GM21576 (cell line): Measurements from ENCODE around the gene ARL16.

Experiments
- ATAC-seq: cut with Tn5 transposase; IDR thresholded peaks from one replicate; pipeline ENCODE4 v1.9.1; 2021; ENCODE audit warnings: mild to moderate bottlenecking, moderate library complexity; ENCODE audit not compliant: unreplicated experiment

ARL16 gene, protein sequence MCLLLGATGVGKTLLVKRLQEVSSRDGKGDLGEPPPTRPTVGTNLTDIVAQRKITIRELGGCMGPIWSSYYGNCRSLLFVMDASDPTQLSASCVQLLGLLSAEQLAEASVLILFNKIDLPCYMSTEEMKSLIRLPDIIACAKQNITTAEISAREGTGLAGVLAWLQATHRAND

DNA sequence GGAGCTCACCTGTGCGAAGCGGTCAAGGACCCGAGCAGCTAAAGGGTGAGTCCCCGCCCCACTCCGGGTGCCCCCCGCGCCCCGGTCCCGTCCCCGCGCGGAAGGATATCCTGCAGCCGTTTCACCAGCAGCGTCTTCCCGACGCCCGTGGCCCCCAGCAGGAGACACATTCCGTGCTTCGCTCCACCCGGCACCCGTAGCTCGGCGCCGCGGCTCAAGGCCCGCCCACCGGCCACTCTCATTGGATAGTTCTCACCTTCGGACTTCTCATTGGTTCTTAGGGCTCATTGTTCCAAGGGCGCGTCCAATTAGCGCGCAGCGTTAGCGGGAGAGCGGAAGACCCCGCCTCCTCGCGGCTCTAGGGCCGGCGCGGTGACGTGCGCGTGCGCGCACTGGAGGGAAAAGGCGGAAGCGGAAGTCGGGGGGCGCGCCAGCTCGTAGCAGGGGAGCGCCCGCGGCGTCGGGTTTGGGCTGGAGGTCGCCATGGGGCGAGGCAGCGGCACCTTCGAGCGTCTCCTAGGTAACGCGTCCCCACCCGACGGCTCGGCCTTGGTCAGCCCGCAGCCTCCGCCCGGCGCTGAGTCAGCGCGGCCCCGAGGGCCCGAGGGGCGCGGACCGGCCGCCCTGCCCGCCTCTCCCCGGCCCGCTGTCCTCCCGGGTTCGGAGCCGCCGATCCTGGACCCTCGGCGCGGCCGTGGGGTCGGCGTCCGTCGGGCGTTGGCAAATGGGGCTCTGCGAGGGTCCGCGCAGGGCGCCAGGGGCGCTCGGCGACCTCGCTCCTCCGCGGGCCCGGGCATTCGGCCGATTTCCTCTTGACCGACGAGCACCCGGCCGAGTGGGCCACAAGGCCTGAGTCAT, at the start of gene ARL16, which contains the start of gene HGS:
ARL16 (minus strand) TSS at position 214 of the 858 bp plus-strand sequence; CDS start at position 170, 44 bp downstream.
HGS (plus strand) TSS at position 428 of the 858 bp plus-strand sequence; CDS start at position 484, 56 bp downstream.
- peak; percentile 90 for ATAC-seq

DNA sequence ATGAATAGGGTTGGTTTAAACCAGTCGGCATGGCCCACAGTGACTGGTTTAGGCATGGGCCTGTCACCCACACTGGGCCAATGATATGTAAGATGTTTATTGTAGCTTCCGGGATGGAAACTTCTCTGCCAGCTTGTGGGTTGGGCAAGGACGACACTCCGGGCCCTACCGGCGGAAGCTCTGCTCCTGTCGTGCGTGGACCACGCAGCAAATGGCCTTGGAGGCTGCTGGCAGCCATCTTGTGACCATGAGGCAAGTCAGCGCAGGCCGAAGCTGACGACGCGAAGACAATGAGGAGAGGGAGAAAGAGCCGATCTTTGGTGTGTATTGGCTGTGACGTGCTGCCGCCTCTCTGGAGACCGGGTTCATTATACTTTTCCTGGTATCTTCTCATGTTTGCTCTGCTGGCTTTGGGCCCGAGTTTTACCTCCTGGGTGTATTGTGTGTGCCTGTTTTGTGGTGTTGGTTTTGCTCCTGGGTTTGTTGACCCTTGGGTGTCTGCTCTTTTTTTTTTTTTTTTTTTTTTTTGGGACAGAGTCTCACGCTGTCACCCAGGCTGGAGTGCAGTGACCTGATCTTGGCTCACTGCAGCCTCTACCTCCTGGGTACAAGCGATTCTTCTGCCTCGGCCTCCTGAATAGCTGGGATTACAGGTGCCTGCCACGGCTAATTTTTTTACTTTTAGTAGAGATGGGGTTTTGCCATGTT, 43.9 kb upstream of the ARL16 start:
- ATAC-seq, result no peak

DNA sequence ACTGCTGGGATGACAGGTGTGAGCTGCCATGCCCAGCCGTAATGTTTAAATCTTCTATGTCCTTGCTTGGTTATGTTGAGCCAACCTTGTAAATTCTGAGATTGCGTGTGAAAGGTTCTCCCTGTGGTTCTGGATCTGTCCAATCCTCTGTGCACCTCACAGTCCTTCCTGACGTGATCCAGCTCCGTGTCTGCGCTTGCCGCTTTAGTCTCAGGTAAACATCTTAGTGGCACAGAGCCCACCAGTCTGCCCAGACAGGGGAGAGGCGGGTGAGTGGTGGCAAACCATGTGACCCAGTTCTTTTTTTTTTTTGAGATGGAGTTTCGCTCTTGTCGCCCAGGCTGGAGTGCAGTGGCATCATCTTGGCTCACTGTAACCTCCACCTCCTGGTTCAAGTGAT, 42.4 kb upstream of the ARL16 start:
- ATAC-seq, result no peak

DNA sequence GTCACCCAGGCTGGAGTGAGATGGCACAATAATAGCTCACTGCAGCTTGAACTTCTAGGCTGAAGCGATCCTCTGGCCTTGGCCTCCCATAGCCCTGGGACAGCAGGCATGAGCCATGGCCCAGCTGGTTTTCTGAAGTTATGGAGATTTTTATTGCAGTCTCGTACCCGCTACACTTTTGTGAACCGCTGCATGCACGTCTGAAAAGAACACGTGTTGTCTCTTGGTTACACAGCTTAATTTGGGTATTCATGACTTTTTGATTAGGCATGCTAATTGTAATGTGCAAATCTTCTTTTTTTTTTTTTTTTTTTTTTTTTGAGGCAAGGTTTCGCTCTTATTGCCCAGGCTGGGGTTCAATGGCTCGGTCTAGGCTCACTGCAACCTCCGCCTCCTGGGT, 41.8 kb upstream of the ARL16 start:
- no peak for ATAC-seq

DNA sequence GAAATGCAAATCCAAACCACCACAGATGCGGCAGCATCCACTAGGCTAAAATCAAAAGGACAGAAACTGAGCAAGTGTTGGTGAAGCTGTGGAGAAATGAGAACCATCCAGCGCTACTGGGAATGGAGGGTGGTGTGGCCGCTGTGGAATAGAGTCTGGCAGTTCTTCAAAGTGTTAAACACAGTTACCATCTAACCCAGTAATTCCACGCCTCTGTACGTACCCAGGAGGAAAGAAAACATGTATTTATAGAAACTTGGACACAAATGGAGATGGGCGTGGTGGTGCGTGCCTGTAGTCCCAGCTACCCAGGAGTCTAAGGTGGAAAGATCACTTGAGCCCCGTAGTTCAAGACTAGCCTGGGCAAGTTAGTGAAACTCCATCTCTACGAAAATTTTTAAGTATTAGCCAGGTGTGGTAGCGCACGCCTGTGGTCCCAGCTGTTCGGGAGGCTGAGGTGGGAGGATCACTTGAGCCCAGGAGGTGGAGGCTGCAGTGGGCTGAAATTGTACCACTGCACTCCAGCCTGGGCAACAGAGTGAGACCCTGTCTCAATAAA, 40.1 kb upstream of the ARL16 start:
- no peak for ATAC-seq

DNA sequence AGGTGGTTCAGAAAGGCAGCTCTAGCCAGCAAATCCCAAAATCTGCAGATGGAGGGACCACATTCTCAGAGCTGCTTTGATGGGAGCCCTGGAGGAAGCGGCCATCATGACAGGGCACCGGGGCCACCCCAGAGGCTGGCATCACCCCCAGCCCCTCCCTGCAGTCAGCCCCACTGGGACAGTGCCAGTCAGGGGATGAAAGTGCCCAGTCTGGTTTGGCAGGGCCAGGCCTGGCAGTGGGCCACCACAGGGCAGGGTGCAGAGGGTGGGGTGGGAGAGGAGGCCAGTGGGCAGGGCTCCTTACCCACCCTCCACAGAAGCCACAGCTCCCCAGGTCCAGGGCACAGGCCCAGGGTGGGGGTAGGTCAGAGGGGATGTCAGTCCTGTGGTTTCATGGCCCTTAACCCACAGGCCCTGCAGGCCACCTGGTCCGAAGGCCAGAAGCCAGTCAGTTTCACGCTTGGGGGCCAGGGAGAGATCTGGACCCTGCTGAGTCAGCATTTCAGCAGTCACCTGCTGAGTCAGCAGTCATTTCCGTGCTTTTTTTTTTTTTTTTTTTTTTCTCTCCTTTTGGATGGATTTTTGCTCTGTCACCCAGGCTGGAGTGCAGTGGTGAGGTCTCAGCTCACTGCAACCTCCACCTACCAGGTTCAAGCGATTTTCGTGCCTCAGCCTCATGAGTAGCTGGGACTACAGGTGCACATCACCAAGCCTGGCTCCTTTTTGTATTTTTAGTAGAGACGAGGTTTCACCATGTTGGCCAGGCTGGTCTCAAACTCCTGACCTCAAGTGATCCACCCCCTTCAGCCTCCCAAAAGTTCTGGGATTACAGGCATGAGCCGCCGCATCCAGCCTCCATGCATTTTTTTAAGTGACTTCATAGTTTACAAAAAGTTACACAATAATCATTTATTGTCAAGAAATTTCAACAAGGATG, 38.9 kb upstream of the ARL16 start:
- no peak for ATAC-seq

DNA sequence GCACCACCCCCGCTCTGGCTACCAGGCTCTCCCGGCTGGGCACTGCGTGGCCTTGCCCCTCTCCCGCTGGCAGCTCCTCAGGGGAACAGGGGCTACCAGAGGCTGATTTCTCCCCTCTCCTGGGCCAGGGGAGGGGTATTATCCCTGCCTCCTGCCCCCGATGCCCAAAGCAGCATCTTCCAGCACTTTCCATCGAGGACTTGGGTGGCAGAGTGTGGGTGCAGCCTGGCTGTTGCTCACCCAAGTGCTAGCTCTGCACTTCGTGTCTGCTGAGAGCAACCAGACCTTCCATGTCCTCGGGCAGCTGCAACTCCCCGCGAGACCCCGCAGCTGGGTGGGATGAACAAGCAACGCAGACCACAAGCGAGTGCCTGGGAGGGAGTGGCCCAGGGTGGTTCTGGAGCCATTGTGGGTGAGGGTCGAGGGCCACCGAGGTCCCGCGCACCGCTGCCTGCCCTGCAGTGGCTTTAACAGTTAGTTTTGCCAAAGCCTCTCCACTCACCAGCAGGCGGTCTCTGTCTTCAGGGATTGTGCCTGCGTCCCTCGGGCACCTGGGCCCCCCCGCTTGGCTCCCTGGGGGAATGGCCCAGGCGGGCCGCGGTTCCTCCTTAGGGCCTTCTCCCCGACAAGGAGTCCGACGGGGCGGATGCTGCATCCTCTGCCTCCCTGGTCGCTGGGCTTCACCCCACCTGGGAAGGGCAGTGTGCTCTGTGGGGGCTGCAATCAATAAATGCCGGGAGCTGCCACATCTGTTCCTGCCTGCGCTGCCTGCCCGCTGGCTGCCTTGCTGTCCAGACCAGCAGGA, 36.9 kb upstream of the ARL16 start:
- ATAC-seq, result no peak

DNA sequence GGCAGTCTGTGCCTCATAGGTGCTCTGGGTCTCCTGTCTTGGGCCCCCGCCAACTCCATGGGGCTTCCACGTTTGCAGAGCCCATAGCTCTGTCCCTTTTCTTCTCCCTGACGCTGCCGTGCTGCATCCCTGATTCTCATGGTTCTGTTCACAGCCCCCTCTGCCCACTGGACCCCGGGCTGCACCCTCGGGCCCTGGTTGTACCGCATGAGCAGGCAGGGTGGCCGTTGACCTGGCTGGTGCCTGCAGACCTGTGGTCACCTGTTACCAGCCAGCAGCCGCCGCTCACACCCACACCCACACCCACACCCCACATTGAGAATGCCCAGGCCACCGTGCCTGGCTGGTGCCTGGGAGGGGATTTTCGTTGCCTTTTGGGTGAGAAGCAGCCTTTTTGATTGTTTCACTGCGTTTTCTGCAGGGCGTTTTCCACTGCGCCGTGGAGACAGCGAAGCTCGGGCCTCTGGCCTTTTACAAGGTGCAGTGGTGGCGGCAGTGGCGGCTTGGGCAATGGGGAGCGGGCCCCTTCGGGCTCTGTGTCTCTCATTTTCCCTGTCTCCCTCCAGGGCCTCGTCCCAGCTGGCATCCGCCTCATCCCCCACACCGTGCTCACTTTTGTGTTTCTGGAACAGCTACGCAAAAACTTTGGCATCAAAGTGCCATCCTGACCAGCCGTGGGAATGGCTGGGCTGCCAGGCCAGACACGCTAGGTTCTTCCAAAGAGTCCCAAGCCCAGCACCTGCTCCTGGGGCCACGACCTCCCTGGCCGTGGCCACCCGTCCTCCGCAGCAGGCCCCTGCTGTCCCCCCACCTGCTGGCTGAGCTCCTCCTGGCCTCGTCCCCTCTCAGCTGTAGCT, 36.0 kb upstream of the ARL16 start:
- ATAC-seq, result no peak

DNA sequence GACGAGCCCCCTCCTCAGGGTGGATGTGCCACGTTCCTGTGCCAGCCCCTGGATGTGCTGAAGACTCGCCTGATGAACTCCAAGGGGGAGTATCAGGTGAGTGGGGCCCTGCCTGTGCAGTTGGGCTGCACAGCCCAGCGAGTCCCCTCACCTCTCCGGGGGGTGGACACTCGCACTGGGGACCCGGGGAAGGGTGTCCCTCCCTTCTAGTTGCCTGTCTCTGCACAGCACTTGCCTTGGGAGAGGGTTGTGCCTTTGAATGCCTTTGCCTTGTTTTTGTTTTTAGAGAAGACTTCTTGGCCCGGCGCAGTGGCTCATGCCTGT, 34.1 kb upstream of the ARL16 start:
- no peak for ATAC-seq

DNA sequence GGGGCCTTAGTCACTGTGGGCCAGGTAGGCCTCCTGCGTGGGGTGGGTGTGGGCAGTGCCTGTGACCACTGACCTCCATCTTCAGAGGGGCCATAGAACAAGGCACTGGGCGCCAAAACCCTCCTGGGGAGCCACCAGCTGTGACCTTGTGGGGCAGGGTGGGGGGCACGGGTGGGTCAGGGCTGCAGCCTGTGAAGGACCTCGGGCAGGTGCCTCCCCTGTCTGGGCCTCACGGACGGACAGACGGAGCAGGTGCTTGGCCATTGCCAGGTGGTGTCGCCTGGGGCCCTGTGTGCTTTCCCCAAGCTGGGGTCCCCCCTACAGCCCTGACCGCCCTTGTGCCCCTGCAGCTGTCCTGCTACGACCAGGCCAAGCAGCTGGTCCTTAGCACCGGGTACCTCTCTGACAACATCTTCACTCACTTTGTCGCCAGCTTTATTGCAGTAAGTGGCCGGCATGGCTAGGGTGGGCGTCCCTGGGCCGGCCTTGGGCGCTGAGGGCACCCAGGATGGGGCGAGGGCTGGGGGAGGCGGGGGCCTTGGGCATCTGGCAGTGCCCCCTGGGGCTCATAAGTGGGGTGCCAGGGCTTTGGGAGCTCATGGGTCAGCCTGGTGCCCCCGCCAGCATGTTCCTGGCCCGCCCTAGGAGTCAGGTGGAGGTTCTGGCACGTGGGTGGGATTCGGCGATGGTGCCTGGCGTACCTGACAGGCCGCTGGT, 33.6 kb upstream of the ARL16 start:
- ATAC-seq, result no peak

DNA sequence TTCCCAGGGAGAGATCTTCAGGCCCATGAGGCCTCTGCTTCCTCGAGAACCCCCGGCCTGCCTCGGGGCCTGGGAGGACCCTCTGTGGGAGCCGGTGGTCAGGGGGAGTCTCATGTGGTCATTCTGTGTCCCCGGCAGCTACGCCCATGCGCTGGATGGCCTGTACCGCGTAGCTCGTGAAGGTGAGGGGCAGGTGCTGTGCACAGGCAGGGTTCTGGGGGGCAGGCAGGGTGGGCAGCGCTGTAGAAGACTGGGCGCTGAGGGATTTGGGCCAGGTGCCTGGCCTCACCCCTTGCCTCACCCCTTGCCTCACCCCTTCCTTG, 33.0 kb upstream of the ARL16 start:
- no peak for ATAC-seq

DNA sequence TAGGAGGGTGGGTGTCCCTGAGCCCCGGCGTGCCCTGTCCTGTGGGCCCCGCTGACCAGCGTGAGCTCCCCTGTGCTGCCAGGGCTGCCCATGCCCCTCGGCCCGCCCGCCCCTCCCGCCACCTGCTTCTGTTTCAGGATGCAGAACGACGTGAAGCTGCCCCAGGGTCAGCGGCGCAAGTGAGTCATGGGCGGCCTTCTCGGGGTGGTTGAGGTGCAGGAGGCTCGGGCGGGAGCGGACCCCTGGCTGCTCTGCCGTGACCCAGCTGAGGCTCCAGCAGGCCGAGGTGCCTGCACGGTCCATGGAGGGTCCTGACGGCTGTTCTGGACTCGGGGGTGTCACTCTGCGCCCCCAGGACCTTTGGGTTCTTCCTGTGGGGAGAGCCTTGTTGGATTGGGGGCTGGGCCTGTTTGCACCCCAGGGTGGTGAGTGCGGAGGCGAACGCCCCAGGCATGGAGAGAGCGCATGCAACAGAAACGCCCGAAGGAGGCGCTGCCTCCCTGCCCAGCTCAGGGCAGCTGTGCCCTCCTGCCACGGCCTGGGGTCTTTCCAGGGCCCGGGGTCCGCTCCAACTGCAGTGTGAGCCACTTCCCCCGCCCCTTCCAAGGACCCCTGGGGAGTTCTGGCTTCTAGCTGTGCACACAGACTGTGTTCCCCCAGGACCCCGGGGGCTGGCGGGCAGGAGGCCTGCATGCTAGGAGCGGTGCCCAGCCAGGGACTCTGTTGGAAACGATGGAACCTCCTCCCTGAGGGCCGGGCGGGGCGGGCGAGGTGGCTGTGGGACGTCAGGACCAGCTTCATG, 32.5 kb upstream of the ARL16 start:
- ATAC-seq, result no peak

DNA sequence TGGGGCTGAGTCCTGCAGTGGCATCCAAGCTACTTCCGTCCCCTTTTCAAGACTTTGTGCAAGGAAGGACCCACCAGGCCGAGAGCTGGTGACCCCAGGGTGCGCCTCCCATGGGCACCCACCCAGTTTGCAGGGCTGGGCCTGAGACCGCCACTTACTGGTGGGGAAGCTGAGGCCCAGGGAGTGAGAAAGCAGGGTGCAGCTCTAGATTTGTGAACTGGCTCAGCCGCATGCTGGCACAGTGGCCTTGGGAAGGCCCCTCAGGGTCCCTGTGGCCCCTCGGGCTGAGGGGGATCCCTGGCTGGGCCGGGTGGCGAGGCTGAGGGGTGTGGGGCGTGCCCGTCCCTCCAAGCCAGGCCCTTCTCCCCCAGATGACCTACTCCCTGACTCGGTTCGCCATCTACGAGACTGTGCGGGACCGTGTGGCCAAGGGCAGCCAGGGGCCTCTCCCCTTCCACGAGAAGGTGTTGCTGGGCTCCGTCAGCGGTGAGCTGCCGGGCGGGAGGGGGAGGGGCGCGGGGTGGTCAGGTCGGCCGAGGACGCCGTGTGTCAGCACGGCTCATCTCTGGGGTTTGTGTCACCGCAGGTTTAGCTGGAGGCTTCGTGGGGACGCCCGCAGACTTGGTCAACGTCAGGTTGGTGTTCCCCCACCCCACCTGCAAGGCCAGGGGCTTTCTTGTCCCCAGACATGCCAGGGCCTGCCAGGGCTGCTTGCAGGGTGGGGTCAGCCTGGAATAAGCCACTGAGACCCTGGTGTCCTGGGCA, 31.7 kb upstream of the ARL16 start:
- no peak for ATAC-seq

DNA sequence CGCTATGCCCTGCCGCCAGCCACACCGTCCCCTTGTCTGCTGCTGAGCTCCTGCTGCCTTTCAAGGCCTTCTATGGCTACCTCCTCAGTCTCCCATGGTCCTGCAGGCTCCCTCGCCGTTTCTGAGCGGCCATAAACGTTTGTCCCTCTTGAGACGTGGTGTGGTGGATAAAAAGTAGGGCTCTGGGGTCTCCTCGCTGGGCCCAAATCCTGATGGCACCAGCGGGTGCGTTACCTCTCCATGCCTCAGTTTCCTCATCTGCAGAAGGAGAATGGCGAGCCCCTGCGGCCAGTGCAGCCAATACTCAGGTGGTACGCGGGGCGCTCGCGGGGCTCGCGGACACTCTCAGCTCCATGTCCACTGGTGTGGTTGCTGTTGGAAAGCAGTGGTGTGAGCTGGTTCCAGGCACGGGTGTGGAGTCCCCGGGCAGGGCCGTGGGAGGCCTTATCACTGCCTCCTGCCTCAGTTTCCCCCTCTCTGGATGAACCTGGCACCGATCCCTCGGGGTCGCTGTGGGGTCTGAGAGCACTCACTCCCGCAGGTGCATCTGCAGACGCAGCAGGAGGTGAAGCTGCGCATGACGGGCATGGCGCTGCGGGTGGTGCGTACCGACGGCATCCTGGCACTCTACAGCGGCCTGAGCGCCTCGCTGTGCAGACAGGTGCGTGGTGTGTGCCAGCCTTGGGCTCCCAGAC, 31.0 kb upstream of the ARL16 start:
- ATAC-seq, result no peak

DNA sequence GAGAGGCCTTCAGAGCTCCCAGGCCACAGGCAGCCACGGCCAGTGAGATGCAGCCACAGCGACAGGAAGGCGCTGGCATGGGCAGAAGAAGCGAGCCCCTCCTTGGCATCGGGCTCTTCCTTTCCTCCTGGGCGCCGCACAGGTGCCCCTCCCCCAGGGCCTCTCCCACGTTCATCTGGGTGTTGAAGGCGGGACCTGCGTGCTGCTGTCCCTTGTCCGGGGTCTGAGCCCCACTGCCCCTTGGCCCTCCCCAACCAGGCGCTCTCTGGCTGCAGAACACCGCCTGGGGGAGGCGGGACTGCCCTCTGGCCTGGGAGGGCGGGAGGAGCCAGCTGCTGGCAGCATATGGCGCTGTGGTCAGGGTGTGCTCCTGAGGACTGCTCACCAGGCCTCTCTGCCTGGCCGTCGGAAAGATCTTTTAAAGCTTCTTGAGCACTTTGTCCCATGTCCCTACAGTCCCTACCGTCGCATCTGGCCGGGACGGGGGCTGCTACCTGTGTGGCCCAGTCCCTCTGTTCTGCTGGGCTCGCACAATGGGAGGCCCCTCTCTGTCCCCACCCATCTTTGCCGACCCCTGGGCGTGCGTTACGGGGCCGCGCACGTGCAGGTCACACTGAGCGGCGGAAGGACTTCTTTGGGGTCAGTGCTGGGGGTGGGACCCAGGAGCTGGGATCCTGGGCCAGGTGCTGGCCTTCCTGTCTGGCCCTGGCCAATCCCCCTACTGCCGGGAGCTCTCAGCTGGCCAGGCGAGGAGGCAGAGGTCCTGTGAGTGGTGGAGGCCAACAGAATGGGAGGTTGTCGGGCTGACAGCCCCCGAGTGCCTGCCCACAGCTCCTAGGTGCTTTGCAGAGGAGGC, 30.2 kb upstream of the ARL16 start:
- ATAC-seq, result no peak
